Right lobe of liver (tissue), 6 donors: ENCODE results near the gene BUB1. TPM values are rescaled to one million over a fixed set of nuclear protein-coding genes. Genes with fewer than 3 reads are reported as not detected.

Experiments
- ATAC-seq, 4 donors: fragments of 200-7000 bp; cut with Tn5 transposase; one replicate each; pipeline ENCODE4 v1.9.1; 2020; ENCODE audit warnings: mild to moderate bottlenecking in 4 of 4, moderate library complexity in 4 of 4
- DNase-seq, 3 donors: peaks; one replicate each; pipeline ENCODE4 v3.0.0-alpha.2; 2020
- H3K27ac ChIP-seq, 3 donors: fragments of 200-600 bp; one replicate each; pipeline ENCODE4 v1.8.0; 2022
- H3K27me3 ChIP-seq, 2 donors: fragments of 200-600 bp; one replicate each; pipeline ENCODE4 v1.8.0; 2022
- H3K36me3 ChIP-seq, 4 donors: fragments of 200-600 bp; sonication (generic) in 1 of 4; one replicate each; pipeline versions ENCODE4 v1.5.1 to v1.8.0; 2017 to 2022; ENCODE audit warnings: control low read depth in 1 of 4
- H3K4me1 ChIP-seq, 4 donors: fragments of 200-600 bp; sonication (generic) in 1 of 4; one replicate each; pipeline versions ENCODE4 v1.5.1 to v1.8.0; 2017 to 2022; ENCODE audit warnings: control low read depth in 1 of 4
- H3K4me3 ChIP-seq, 3 donors: fragments of 200-600 bp; one replicate each; pipeline ENCODE4 v1.8.0; 2022
- H3K9me3 ChIP-seq, 4 donors: fragments of 200-600 bp; sonication (generic) in 1 of 4; one replicate each; pipeline versions ENCODE4 v1.5.1 to v1.8.0; 2017 to 2022; ENCODE audit warnings: control low read depth in 1 of 4
- POLR2A ChIP-seq: fragments of 450-650 bp; IDR thresholded peaks from one replicate; pipeline ENCODE4 v1.6.1; 2017; ENCODE audit warnings: antibody characterized with exemption, mild to moderate bottlenecking
- WGBS: methylation state at CpG from one replicate; pipeline ENCODE4 v1.1.6; 2018; ENCODE audit warnings: low coverage, low lambda C conversion rate; ENCODE audit not compliant: insufficient coverage; ENCODE audit errors: missing lambda C conversion rate; 5-methylcytosine and 5-hydroxymethylcytosine counted together
- intact Hi-C, 2 donors: fragments of 100-400 bp; cut with DNase I; formaldehyde crosslinking; loops; one replicate each; pipeline versions ENCODE4 v1.11.2 to v1.14.1; 2022
- total RNA-seq, 6 experiments: library from RNA; depleted of rRNA in 2 of 6; stranded (reverse); fragments of >200 nt in 2 of 6; fragmentation: NEBNext Ultra II Directional in 3 of 6; extraction: Animal tissue kit (Norgen Biotek cat#: 25700) in 3 of 6; gene quantifications; one replicate each; pipeline versions ENCODE4 v1.1.0 to v1.2.4, GENCODE V29; 2016 to 2023
- TF ChIP-seq, protein P1 (sequence below), 4 donors: fragments of 200-600 bp in 3 of 4; fragments of 450-650 bp in 1 of 4; IDR thresholded peaks; one replicate each; pipeline versions ENCODE4 v1.5.1 to v1.8.0; 2016 to 2022; ENCODE audit warnings: antibody characterized with exemption in 4 of 4, mild to moderate bottlenecking in 2 of 4
- donor health status: DM: no; HTN: yes; CAD: no.
- donor health status: DM: no; HTN: no; CAD: no.
- donor health status: DM: no; HTN: no; CAD: no.
- donor health status: DM: no; HTN: yes; CAD: no.
- donor health status: DM: no; HTN: yes; CAD: no.

Gene BUB1
- total RNA-seq, 6 experiments from 2014 or later = 0.33 to 3.3 (median 1.4) TPM

DNA sequence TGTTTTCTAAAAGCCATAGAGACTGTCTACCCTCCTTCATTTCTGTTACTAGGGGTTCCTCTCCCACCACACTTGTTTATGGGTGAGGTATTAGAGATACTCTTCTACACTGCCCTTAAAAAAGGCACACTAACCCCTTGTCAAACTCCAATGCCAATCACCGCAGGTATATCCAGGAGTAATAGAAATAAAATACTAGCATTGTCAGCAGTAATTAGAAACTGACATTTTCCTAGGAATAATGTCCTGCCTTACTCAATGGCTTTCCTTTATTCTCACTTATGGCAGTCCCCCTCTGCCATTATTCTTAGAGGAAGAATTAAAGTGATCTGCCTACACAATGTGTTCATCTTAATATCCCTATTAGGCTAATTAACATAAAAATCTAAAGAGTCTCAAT lies 5.0 kb upstream of the BUB1 start:
- intact Hi-C loops = no loop called here
- Histone ChIP-seq H3K27me3 (no peaks in the 10 kb centered on the region), H3K36me3 (no peaks in the 10 kb centered on the region), H3K27ac (no peak overlapping the region), H3K9me3 (no peaks in the 10 kb centered on the region), H3K4me1 (no peaks in the 10 kb centered on the region), H3K4me3 (no peak overlapping the region)
- DNase-seq (no peak), ATAC-seq (no peak)
- WGBS = 100% methylated on average over 1 of the region's 1 CpG
- TF ChIP-seq, protein P1, sequence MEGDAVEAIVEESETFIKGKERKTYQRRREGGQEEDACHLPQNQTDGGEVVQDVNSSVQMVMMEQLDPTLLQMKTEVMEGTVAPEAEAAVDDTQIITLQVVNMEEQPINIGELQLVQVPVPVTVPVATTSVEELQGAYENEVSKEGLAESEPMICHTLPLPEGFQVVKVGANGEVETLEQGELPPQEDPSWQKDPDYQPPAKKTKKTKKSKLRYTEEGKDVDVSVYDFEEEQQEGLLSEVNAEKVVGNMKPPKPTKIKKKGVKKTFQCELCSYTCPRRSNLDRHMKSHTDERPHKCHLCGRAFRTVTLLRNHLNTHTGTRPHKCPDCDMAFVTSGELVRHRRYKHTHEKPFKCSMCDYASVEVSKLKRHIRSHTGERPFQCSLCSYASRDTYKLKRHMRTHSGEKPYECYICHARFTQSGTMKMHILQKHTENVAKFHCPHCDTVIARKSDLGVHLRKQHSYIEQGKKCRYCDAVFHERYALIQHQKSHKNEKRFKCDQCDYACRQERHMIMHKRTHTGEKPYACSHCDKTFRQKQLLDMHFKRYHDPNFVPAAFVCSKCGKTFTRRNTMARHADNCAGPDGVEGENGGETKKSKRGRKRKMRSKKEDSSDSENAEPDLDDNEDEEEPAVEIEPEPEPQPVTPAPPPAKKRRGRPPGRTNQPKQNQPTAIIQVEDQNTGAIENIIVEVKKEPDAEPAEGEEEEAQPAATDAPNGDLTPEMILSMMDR (IDR thresholded peaks at IDR 0.05) = no peak
- no peak for TF ChIP-seq POLR2A

DNA sequence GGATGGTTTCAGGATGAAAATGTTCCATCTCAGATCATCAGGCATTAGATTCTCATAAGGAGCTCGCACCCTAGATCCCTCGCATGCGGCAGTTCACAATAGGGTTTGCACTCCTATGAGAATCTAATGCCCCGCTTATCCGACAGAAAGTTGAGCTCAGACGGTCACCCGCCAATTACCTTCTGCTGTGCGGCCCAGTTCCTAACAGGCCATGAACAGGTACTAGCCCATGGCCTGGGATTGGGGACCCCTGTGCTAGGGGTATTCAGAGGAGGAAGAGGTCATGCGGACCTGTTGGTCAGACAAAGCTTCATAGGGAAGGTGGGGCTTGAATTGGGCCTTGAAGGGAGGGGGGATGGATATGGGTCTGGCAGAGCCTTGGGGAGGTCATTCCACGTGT lies 4.4 kb upstream of the BUB1 start:
- no peak overlapping the region for H3K27ac ChIP-seq
- H3K9me3 ChIP-seq = no peaks in the 10 kb centered on the region
- intact Hi-C loops = no loop called here
- H3K4me3 ChIP-seq = no peak overlapping the region
- peaks cover 0 to 4% (median 2%) of the 10 kb centered on the region in 4 donors for H3K4me1 ChIP-seq
- TF ChIP-seq POLR2A = no peak
- TF ChIP-seq, protein P1 (IDR thresholded peaks at IDR 0.05) = no peak
- WGBS = 83% methylated on average over 3 of the region's 10 CpGs
- no peaks in the 10 kb centered on the region for H3K27me3 ChIP-seq
- H3K36me3 ChIP-seq = no peaks in the 10 kb centered on the region
- DNase-seq = no peak
- no peak for ATAC-seq

DNA sequence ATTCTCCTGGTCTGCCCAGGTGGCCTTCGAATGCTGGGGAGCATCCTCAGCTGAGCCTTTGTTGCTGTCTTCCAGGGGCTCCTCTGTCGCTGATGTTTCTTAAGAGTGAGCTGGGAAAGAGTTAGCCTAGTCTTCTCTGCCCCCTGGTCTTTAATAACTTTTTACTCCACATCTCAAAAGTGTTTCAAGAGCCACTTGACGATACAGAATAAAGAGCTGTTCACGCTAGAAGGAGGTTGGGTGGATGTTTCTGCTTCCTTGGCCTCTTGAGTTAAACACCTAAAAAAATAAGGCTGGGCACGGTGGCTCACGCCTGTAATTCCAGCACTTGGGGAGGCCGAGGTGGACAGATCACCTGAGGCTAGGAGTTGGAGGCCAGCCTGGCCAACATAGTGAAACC lies 2.8 kb upstream of the BUB1 start:
- Histone ChIP-seq H3K4me3 (no peak overlapping the region), H3K36me3 (no peaks in the 10 kb centered on the region), H3K27me3 (no peaks in the 10 kb centered on the region), H3K27ac (no peak overlapping the region), H3K9me3 (no peaks in the 10 kb centered on the region), H3K4me1 (peaks cover 0 to 4% (median 2%) of the 10 kb centered on the region in 4 donors)
- intact Hi-C loops = no loop called here
- ATAC-seq (no peak), DNase-seq (no peak)
- TF ChIP-seq, protein P1 (IDR thresholded peaks at IDR 0.05) = no peak
- TF ChIP-seq POLR2A = no peak
- 90% methylated on average over 5 of the region's 7 CpGs for WGBS

DNA sequence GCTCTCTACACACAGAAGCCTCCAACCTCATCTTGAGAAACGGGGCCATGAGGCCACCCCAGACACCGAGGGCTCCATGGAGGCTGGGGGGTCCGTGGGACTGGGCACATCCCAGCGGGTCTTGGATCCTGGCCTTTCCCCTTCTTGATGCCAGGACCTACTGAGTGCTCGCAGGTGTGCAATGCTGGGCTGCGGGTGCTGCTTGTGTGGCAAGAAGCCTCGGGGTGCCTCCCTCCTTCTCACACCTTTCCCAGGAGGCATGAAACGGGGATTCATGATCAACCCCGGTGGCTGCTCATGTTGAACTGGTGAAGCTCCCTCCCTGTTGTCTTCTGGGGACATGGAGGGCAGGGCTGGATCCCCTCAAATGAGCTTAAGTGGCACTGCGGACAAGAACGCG lies 2.0 kb upstream of the BUB1 start:
- H3K4me1 ChIP-seq = peaks cover 0 to 4% (median 2%) of the 10 kb centered on the region in 4 donors
- H3K4me3 ChIP-seq = no peak overlapping the region
- ATAC-seq (no peak), DNase-seq (no peak)
- H3K27me3 ChIP-seq = no peaks in the 10 kb centered on the region
- no peaks in the 10 kb centered on the region for H3K36me3 ChIP-seq
- no peak overlapping the region for H3K27ac ChIP-seq
- WGBS = no CpG with 5 or more reads among the region's 12 CpGs
- TF ChIP-seq POLR2A = no peak
- TF ChIP-seq, protein P1 (IDR thresholded peaks at IDR 0.05) = no peak
- no peaks in the 10 kb centered on the region for H3K9me3 ChIP-seq
- intact Hi-C loops = no loop called here

DNA sequence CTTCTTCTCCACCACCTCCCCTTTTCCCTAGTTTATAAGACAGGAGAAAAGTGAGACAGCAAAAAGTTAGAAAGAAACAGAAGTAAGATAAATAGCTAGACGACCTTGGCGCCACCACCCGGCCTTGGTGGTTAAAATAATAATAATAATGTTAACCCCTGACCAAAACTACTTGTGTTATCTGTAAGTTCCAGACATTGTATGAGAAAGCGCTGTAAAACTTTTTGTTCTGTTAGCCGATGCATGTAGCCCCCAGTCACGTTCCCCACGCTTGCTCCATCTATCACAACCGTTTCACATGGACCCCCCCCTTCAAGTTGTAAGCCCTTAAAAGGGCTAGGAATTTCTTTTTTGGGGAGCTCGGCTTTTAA lies 1.5 kb upstream of the BUB1 start:
- intact Hi-C loops = no loop called here
- Histone ChIP-seq H3K36me3 (no peaks in the 10 kb centered on the region), H3K27ac (peak overlapping the region in 1 of 3 donors; percentile 84), H3K4me3 (no peak overlapping the region), H3K9me3 (no peaks in the 10 kb centered on the region), H3K27me3 (no peaks in the 10 kb centered on the region), H3K4me1 (peaks cover 0 to 4% (median 2%) of the 10 kb centered on the region in 4 donors)
- 29% methylated on average over 9 of the region's 9 CpGs for WGBS
- TF ChIP-seq, protein P1 (IDR thresholded peaks at IDR 0.05) = no peak
- TF ChIP-seq POLR2A = no peak
- DNase-seq (no peak), ATAC-seq (no peak)
